NB4 (cell line): ENCODE measurements around the gene IL10RB.
A peak's percentile ranks its signal among the peaks of the same experiment; 100 is the strongest.
"Not testable (repeated sequence)": the region's sequence is repeated elsewhere in the genome, so short reads cannot be mapped to it uniquely, and the experiment has no call there.

ENCODE experiments used
- DNase-seq: peaks from one replicate; pipeline ENCODE4 v3.0.0; 2010; ENCODE audit warnings: low read depth
- H3K4me3 ChIP-seq: one replicate; pipeline ENCODE4 v1.5.1; 2011; ENCODE audit warnings: mild to moderate bottlenecking, low read depth, low read length, moderate library complexity
- MYC ChIP-seq: IDR thresholded peaks from 2 replicates; pipeline ENCODE4 v1.6.1; 2011; ENCODE audit warnings: low read depth, low read length
- POLR2A ChIP-seq: IDR thresholded peaks from 2 replicates; pipeline ENCODE4 v1.6.1; 2011; ENCODE audit warnings: mild to moderate bottlenecking; ENCODE audit not compliant: insufficient read length; ENCODE audit errors: extremely low read depth
- TF ChIP-seq, protein P1 (sequence below): IDR thresholded peaks from 2 replicates; pipeline ENCODE4 v1.6.1; 2011; ENCODE audit warnings: low read depth, low read length
- TF ChIP-seq, protein P2 (sequence below): IDR thresholded peaks from one replicate; pipeline ENCODE4 v1.5.1; 2012; ENCODE audit warnings: low read depth, low read length

The IL10RB gene

DNA sequence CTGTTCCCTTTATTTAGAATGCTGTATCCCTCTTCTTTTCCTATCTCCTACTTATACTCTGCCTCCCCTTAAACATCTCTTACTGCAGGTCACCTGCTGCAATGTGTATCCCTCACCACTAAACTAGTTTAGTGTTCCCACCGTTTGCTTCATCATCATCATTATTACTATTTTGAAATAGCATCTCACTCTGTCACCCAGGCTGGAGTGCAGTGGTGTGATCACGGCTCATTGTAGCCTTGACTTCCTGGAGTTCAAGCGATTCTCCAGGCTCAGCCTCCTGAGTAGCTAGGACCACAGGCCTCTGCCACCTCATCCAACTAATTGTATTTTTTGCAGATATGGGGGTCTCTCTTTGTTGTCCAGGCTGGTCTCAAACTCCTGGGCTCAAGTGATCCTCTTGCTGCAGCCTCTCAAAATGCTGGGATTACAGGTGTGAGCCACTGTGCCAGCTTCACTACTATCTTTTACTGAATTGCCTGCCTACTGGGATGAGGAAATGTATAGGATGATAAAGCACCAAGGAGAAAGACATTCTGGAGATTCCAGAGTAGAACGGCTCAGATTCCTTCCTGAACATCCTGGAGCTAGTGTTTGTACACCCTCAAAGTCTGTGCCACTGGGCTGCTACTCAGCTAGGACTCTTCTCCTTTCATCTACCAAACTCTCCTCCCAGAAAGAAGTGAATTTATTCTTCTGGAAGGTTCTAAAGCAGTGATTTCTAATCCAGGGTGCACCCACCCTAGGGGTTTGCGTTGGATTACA, 50.0 kb downstream of the IL10RB start:
- H3K4me3 ChIP-seq, result no peak overlapping the region
- DNase-seq, result no peak
- TF ChIP-seq, protein P1, sequence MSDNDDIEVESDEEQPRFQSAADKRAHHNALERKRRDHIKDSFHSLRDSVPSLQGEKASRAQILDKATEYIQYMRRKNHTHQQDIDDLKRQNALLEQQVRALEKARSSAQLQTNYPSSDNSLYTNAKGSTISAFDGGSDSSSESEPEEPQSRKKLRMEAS, result no peak
- TF ChIP-seq POLR2A (no peak), MYC (no peak)
- TF ChIP-seq, protein P2, sequence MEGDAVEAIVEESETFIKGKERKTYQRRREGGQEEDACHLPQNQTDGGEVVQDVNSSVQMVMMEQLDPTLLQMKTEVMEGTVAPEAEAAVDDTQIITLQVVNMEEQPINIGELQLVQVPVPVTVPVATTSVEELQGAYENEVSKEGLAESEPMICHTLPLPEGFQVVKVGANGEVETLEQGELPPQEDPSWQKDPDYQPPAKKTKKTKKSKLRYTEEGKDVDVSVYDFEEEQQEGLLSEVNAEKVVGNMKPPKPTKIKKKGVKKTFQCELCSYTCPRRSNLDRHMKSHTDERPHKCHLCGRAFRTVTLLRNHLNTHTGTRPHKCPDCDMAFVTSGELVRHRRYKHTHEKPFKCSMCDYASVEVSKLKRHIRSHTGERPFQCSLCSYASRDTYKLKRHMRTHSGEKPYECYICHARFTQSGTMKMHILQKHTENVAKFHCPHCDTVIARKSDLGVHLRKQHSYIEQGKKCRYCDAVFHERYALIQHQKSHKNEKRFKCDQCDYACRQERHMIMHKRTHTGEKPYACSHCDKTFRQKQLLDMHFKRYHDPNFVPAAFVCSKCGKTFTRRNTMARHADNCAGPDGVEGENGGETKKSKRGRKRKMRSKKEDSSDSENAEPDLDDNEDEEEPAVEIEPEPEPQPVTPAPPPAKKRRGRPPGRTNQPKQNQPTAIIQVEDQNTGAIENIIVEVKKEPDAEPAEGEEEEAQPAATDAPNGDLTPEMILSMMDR, result no peak

DNA sequence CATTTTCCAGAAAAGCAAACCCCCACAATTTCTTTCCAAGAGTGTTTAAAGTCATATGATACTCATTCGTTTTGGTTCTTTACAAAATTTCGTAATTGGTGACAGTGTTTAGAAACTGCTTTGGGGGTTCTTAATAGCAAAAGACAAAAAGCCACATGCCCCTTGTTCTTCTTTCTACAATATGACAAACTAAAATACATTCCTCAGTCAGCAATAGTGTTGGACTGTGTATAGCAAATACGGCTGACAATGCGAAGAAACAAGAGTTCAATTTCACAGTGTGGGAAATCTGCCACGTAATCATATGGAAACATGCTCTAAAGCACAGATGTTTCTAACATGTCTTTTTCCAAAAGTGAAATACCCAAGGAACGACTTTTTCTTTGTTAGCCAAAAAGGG, 51.0 kb downstream of the IL10RB start:
- DNase-seq, result no peak
- TF ChIP-seq, protein P1, result no peak
- TF ChIP-seq, protein P2, result no peak
- TF ChIP-seq POLR2A (no peak), MYC (no peak)
- no peak overlapping the region for H3K4me3 ChIP-seq

DNA sequence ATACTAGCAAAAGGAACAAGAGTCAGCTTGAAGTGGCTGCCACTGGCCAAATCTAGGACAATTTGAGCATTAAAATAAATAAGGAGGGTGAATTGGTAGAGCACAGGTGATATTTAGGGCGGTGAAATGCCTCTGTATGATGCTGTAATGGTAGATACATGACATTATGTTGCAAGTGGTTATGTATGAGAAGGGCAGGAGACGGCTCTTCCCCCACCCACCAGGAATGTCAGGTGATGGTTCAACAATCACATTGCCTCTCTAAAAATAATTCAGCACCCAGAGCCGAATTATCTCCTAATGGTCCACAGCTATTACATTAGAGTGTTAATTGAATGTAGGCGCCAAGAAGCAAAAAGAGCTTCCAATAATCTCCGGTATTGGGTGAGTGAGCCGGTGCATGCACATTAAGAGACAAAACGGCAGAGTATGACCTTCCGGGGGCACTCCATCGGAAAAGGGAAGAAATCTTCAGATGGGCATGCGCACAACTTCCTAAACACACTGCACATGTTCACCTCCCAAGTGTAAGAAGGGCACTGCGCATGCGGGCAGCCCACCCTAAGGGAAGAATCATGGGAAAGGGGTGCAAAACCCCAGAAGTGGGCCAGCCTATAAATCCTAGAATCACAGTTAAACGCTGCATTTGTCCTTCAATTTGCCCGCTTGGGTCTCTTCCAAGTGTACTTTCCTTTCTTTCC, 51.8 kb downstream of the IL10RB start:
- no peak for DNase-seq
- TF ChIP-seq POLR2A (no peak), MYC (no peak)
- TF ChIP-seq, protein P1, result no peak
- TF ChIP-seq, protein P2, result no peak
- no peak overlapping the region for H3K4me3 ChIP-seq

DNA sequence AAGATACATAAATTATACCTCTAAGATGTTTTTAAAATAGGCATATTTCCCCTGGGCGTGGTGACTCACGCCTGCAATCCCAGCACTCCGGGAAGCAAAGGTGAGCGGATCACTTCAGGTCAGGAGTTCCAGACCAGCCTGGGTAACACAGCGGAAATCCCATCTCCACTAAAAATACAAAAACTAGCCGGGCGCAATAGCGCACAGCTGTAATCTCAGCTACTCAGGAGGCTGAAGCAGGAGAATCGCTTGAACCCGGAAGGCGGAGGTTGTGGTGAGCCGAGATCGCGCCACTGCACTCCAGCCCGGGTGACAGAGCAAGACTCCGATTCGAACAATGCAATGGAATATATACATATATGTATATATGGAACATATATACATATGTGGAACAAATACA, 54.8 kb downstream of the IL10RB start:
- not testable (repeated sequence) for H3K4me3 ChIP-seq, DNase-seq

DNA sequence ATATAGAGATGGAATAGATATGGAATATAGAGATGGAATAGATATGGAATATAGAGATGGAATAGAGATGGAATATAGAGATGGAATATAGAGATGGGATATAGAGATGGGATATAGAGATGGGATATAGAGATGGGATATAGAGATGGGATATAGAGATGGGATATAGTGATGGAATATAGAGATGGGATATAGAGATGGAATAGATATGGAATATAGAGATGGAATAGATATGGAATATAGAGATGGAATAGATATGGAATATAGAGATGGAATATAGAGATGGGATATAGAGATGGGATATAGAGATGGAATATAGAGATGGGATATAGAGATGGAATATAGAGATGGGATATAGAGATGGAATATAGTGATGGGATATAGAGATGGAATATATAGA, 57.4 kb downstream of the IL10RB start:
- DNase-seq, result not testable (repeated sequence)
- peak overlapping the region; percentile 75 for H3K4me3 ChIP-seq

DNA sequence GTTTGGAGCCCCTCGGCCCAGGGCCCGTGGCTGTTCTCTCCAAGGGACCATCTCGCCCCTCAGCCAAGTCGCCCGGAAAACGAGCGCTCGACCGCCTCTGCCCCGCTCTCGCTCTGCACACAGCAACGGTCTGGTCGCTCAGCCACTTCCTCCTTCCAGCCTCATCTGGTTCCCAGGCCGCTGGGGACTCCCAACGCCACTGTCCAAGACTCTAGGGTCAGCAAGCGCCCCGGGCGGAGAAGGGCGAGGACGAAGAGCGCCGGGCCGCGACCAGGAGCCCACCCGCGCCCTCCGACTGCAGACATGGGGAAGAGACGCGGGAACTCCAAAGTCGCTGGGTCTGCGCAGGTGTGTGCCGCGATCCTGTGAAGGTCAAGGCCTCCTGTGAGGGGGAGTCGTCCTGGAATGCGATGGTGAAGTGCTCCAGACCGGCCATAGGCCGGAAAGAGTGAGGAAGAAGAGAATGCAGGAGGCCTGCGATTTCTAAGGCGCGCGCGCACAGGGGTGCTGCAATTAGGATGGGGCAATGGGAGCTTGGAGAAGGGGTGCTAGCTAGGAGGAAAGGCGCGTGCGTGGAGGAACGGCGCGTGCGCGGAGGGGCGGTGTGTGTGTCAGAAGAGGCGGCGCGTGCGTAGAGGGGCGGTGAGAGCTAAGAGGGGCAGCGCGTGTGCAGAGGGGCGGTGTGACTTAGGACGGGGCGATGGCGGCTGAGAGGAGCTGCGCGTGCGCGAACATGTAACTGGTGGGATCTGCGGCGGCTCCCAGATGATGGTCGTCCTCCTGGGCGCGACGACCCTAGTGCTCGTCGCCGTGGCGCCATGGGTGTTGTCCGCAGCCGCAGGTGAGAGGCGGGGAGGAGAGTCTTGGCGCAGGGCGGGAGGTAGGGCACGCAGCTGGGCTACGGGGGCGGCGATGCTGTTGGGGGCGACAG, 58.4 kb downstream of the IL10RB start, which contains the start of gene IFNAR1:
Gene IFNAR1 (plus strand): TSS at position 680 of the 931 bp plus-strand sequence. CDS start 86 bp downstream, at position 766.
- TF ChIP-seq, protein P1, result peak; percentile 85
- peak; percentile 89 for TF ChIP-seq POLR2A
- TF ChIP-seq, protein P2, result no peak
- TF ChIP-seq MYC, result peak; percentile 64
- H3K4me3 ChIP-seq, result peak within 1 kb of the TSS; percentile 75
- DNase-seq, result peak; percentile 99
